ENCODE data around the gene FUT8.

Gene FUT8

GRCh38 chr14:65411656-65412031 is 886 bp upstream of the FUT8 start:
- peak overlapping the region; percentile 99 for H2BK5ac ChIP-seq (ENCODE audit: low read length)
- no peak overlapping the region for H4K91ac ChIP-seq (ENCODE audit: low read depth, low read length, poor library complexity)
- peak overlapping the region; percentile 95 for H3K18ac ChIP-seq (ENCODE audit: low read length)
- peaks cover 0 to 9% of the 10 kb centered on the region in 2 donors for H3K4me1 ChIP-seq (ENCODE audit: control insufficient read depth in 2 of 2, insufficient read depth in 1 of 2, low read depth in 1 of 2, low read length in 2 of 2)
- no peak overlapping the region for H3K4ac ChIP-seq (ENCODE audit: low read length)
- no peak overlapping the region for H3K14ac ChIP-seq (ENCODE audit: low read length)
- peak overlapping the region; percentile 59 for H2AK5ac ChIP-seq (ENCODE audit: low read depth, low read length)
- peak overlapping the region; percentile 88 to 90 for H3K4me3 ChIP-seq (ENCODE audit: low read length in 2 of 2)
- H3K36me3 ChIP-seq (replicated peaks in 1 of 2; ENCODE audit: control insufficient read depth in 2 of 2, insufficient read depth in 2 of 2, low read length in 2 of 2): no peaks in the 10 kb centered on the region
- H3K23ac ChIP-seq (ENCODE audit: low read depth, low read length, poor library complexity): no peak overlapping the region
- no CpG with 5 or more reads among the region's 31 CpGs for WGBS, 2 donors (ENCODE audit: extremely low coverage in 2 of 2, insufficient read length in 2 of 2, insufficient replicate concordance in 1 of 2)
- no peak overlapping the region for H2BK120ac ChIP-seq (ENCODE audit: low read depth, low read length)
- peak overlapping the region; percentile 70 for H3K4me2 ChIP-seq (ENCODE audit: insufficient read depth, low read length, poor library complexity, severe bottlenecking)
- H3K9ac ChIP-seq (ENCODE audit: low read depth, low read length, poor library complexity): peak overlapping the region; percentile 85
- H3K79me1 ChIP-seq (ENCODE audit: low read depth, low read length): no peaks in the 10 kb centered on the region
- no peaks in the 10 kb centered on the region for H3K9me3 ChIP-seq (replicated peaks in 1 of 2; ENCODE audit: control insufficient read depth in 2 of 2, insufficient read depth in 1 of 2, low read depth in 1 of 2, low read length in 2 of 2)
- H3K27ac ChIP-seq (replicated peaks; ENCODE audit: low read length): peak overlapping the region; percentile 97
- no peak overlapping the region for H2BK15ac ChIP-seq (ENCODE audit: low read length)
- H2BK12ac ChIP-seq (ENCODE audit: low read length): no peak overlapping the region
- no peak overlapping the region for H4K8ac ChIP-seq (ENCODE audit: low read depth, low read length)
- no peaks in the 10 kb centered on the region for H3K27me3 ChIP-seq (ENCODE audit: control insufficient read depth in 3 of 3, insufficient read depth in 3 of 3, low read depth in 1 of 3, low read length in 3 of 3)
- DNase-seq (ENCODE audit: low spot score): peak; percentile 88
- peak overlapping the region; percentile 100 for H2AFZ ChIP-seq (ENCODE audit: low read length)

GRCh38 chr14:65412856-65413738 is 567 bp downstream of the FUT8 start:
- H3K27me3 ChIP-seq (ENCODE audit: control insufficient read depth in 3 of 3, insufficient read depth in 3 of 3, low read depth in 1 of 3, low read length in 3 of 3): no peaks in the 10 kb centered on the region
- H4K91ac ChIP-seq (ENCODE audit: low read depth, low read length, poor library complexity): peak overlapping the region; percentile 76
- peak overlapping the region; percentile 100 for H2AFZ ChIP-seq (ENCODE audit: low read length)
- H3K9me3 ChIP-seq (replicated peaks in 1 of 2; ENCODE audit: control insufficient read depth in 2 of 2, insufficient read depth in 1 of 2, low read depth in 1 of 2, low read length in 2 of 2): no peaks in the 10 kb centered on the region
- peak overlapping the region; percentile 100 for H3K18ac ChIP-seq (ENCODE audit: low read length)
- peak overlapping the region; percentile 88 to 100 for H3K4me3 ChIP-seq (ENCODE audit: low read length in 2 of 2)
- H3K23ac ChIP-seq (ENCODE audit: low read depth, low read length, poor library complexity): peak overlapping the region; percentile 46
- DNase-seq (ENCODE audit: low spot score): peak; percentile 51
- no peaks in the 10 kb centered on the region for H3K36me3 ChIP-seq (replicated peaks in 1 of 2; ENCODE audit: control insufficient read depth in 2 of 2, insufficient read depth in 2 of 2, low read length in 2 of 2)
- H2BK12ac ChIP-seq (ENCODE audit: low read length): no peak overlapping the region
- WGBS, 2 donors (ENCODE audit: extremely low coverage in 2 of 2, insufficient read length in 2 of 2, insufficient replicate concordance in 1 of 2): no CpG with 5 or more reads among the region's 87 CpGs
- peaks cover 0 to 9% of the 10 kb centered on the region in 2 donors for H3K4me1 ChIP-seq (ENCODE audit: control insufficient read depth in 2 of 2, insufficient read depth in 1 of 2, low read depth in 1 of 2, low read length in 2 of 2)
- peak overlapping the region; percentile 90 for H3K4ac ChIP-seq (ENCODE audit: low read length)
- peak overlapping the region; percentile 54 for H4K8ac ChIP-seq (ENCODE audit: low read depth, low read length)
- peak overlapping the region; percentile 100 for H3K9ac ChIP-seq (ENCODE audit: low read depth, low read length, poor library complexity)
- H3K79me1 ChIP-seq (ENCODE audit: low read depth, low read length): no peaks in the 10 kb centered on the region
- peak overlapping the region; percentile 66 for H2AK5ac ChIP-seq (ENCODE audit: low read depth, low read length)
- peak overlapping the region; percentile 56 for H3K4me2 ChIP-seq (ENCODE audit: insufficient read depth, low read length, poor library complexity, severe bottlenecking)
- H3K27ac ChIP-seq (replicated peaks; ENCODE audit: low read length): peak overlapping the region; percentile 97
- peak overlapping the region; percentile 84 for H2BK15ac ChIP-seq (ENCODE audit: low read length)
- peak overlapping the region; percentile 99 for H2BK5ac ChIP-seq (ENCODE audit: low read length)
- H2BK120ac ChIP-seq (ENCODE audit: low read depth, low read length): peak overlapping the region; percentile 90
- peak overlapping the region; percentile 99 for H3K14ac ChIP-seq (ENCODE audit: low read length)

- peak overlapping the region; percentile 100 for H3K18ac ChIP-seq (ENCODE audit: low read length)
- H3K4me3 ChIP-seq (ENCODE audit: low read length in 2 of 2): peak overlapping the region; percentile 88 to 100
- H2AFZ ChIP-seq (ENCODE audit: low read length): peak overlapping the region; percentile 100
- H3K36me3 ChIP-seq (replicated peaks in 1 of 2; ENCODE audit: control insufficient read depth in 2 of 2, insufficient read depth in 2 of 2, low read length in 2 of 2): no peaks in the 10 kb centered on the region
- H3K14ac ChIP-seq (ENCODE audit: low read length): no peak overlapping the region
- peaks cover 0 to 9% of the 10 kb centered on the region in 2 donors for H3K4me1 ChIP-seq (ENCODE audit: control insufficient read depth in 2 of 2, insufficient read depth in 1 of 2, low read depth in 1 of 2, low read length in 2 of 2)
- H4K91ac ChIP-seq (ENCODE audit: low read depth, low read length, poor library complexity): no peak overlapping the region
- peak overlapping the region; percentile 90 for H2BK120ac ChIP-seq (ENCODE audit: low read depth, low read length)
- H4K8ac ChIP-seq (ENCODE audit: low read depth, low read length): no peak overlapping the region
- peak overlapping the region; percentile 99 for H2BK5ac ChIP-seq (ENCODE audit: low read length)
- no peak for DNase-seq (ENCODE audit: low spot score)
- H3K9me3 ChIP-seq (replicated peaks in 1 of 2; ENCODE audit: control insufficient read depth in 2 of 2, insufficient read depth in 1 of 2, low read depth in 1 of 2, low read length in 2 of 2): no peaks in the 10 kb centered on the region
- H3K23ac ChIP-seq (ENCODE audit: low read depth, low read length, poor library complexity): peak overlapping the region; percentile 5
- H3K79me1 ChIP-seq (ENCODE audit: low read depth, low read length): no peaks in the 10 kb centered on the region
- H3K9ac ChIP-seq (ENCODE audit: low read depth, low read length, poor library complexity): peak overlapping the region; percentile 100
- H3K27me3 ChIP-seq (ENCODE audit: control insufficient read depth in 3 of 3, insufficient read depth in 3 of 3, low read depth in 1 of 3, low read length in 3 of 3): no peaks in the 10 kb centered on the region
- WGBS, 2 donors (ENCODE audit: extremely low coverage in 2 of 2, insufficient read length in 2 of 2, insufficient replicate concordance in 1 of 2): no CpG with 5 or more reads among the region's 6 CpGs
- no peak overlapping the region for H2BK15ac ChIP-seq (ENCODE audit: low read length)
- no peak overlapping the region for H2AK5ac ChIP-seq (ENCODE audit: low read depth, low read length)
- H3K4ac ChIP-seq (ENCODE audit: low read length): no peak overlapping the region
- peak overlapping the region; percentile 97 for H3K27ac ChIP-seq (replicated peaks; ENCODE audit: low read length)
- H3K4me2 ChIP-seq (ENCODE audit: insufficient read depth, low read length, poor library complexity, severe bottlenecking): peak overlapping the region; percentile 56
- no peak overlapping the region for H2BK12ac ChIP-seq (ENCODE audit: low read length)
Observed at GRCh38 chr14:65413739-65414045, 1.2 kb downstream of the FUT8 start.

- H3K4me2 ChIP-seq (ENCODE audit: insufficient read depth, low read length, poor library complexity, severe bottlenecking): no peak overlapping the region
- H2BK120ac ChIP-seq (ENCODE audit: low read depth, low read length): no peak overlapping the region
- no peaks in the 10 kb centered on the region for H3K79me1 ChIP-seq (ENCODE audit: low read depth, low read length)
- no peaks in the 10 kb centered on the region for H3K27me3 ChIP-seq (ENCODE audit: control insufficient read depth in 3 of 3, insufficient read depth in 3 of 3, low read depth in 1 of 3, low read length in 3 of 3)
- H4K8ac ChIP-seq (ENCODE audit: low read depth, low read length): no peak overlapping the region
- H2BK12ac ChIP-seq (ENCODE audit: low read length): no peak overlapping the region
- H3K23ac ChIP-seq (ENCODE audit: low read depth, low read length, poor library complexity): no peak overlapping the region
- no peak overlapping the region for H2AK5ac ChIP-seq (ENCODE audit: low read depth, low read length)
- no peak overlapping the region for H3K4ac ChIP-seq (ENCODE audit: low read length)
- no peak overlapping the region for H3K9ac ChIP-seq (ENCODE audit: low read depth, low read length, poor library complexity)
- H2AFZ ChIP-seq (ENCODE audit: low read length): no peak overlapping the region
- WGBS, 2 donors (ENCODE audit: extremely low coverage in 2 of 2, insufficient read length in 2 of 2, insufficient replicate concordance in 1 of 2): no CpG with 5 or more reads among the region's 3 CpGs
- H3K9me3 ChIP-seq (replicated peaks in 1 of 2; ENCODE audit: control insufficient read depth in 2 of 2, insufficient read depth in 1 of 2, low read depth in 1 of 2, low read length in 2 of 2): no peaks in the 10 kb centered on the region
- no peak overlapping the region for H2BK15ac ChIP-seq (ENCODE audit: low read length)
- no peak overlapping the region for H3K14ac ChIP-seq (ENCODE audit: low read length)
- H3K4me1 ChIP-seq (ENCODE audit: control insufficient read depth in 2 of 2, insufficient read depth in 1 of 2, low read depth in 1 of 2, low read length in 2 of 2): peaks cover 0 to 9% of the 10 kb centered on the region in 2 donors
- DNase-seq (ENCODE audit: low spot score): no peak
- H3K18ac ChIP-seq (ENCODE audit: low read length): no peak overlapping the region
- H2BK5ac ChIP-seq (ENCODE audit: low read length): no peak overlapping the region
- H3K4me3 ChIP-seq (ENCODE audit: low read length in 2 of 2): no peak overlapping the region
- H3K36me3 ChIP-seq (replicated peaks in 1 of 2; ENCODE audit: control insufficient read depth in 2 of 2, insufficient read depth in 2 of 2, low read length in 2 of 2): no peaks in the 10 kb centered on the region
- H3K27ac ChIP-seq (replicated peaks; ENCODE audit: low read length): no peak overlapping the region
- no peak overlapping the region for H4K91ac ChIP-seq (ENCODE audit: low read depth, low read length, poor library complexity)
Observed at GRCh38 chr14:65414961-65415589, 2.5 kb downstream of the FUT8 start.

Data from neuronal stem cell (in vitro differentiated cells).